Astrocyte of the spinal cord (primary cell): ENCODE measurements around the gene STAG1.
"Not testable (repeated sequence)": the region's sequence is repeated elsewhere in the genome, so short reads cannot be mapped to it uniquely, and the experiment has no call there.

Experiments used
- DNase-seq: peaks from one replicate; pipeline ENCODE4 v3.0.0; 2011; ENCODE audit warnings: low read depth, low spot score
- H3K4me3 ChIP-seq: 2 replicates; pipeline ENCODE4 v1.5.1; 2011; ENCODE audit warnings: low read depth, mild to moderate bottlenecking, low read length, moderate library complexity
- in situ Hi-C: cut with HindIII; loops from 2 replicates; pipeline ENCODE4 v1.10.0; 2017; ENCODE audit warnings: low sequenced_read_pairs
- TF ChIP-seq, protein P1 (sequence below): IDR thresholded peaks from 2 replicates; pipeline ENCODE4 v1.5.1; 2012; ENCODE audit warnings: low read depth, mild to moderate bottlenecking, low read length, inconsistent platforms

Gene STAG1

DNA sequence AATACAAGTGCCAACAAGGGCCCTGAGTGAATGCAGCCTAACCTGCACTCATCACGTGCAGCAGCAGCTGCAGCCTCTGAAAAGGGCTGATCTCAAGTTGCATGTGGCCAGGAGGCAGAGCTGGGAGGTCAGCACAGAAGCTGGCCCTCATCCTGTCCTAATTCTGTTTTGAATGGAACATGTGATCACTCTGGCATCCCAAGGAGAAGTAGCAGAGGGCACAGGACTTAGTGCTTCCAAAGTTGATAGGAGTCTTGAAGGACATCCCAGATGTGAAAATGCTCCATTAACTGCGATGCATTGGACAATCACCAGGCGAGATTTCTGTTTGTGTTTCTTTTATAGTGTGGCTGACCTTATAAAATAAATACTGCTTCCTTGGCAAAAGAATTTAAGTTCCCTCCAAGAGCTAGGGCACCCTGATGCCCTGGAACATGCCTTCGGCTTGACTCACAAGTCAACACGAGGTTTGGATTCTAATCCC is 31.6 kb upstream of the STAG1 start:
- in situ Hi-C loops, result no loop called here
- H3K4me3 ChIP-seq, result no peak overlapping the region
- TF ChIP-seq, protein P1, sequence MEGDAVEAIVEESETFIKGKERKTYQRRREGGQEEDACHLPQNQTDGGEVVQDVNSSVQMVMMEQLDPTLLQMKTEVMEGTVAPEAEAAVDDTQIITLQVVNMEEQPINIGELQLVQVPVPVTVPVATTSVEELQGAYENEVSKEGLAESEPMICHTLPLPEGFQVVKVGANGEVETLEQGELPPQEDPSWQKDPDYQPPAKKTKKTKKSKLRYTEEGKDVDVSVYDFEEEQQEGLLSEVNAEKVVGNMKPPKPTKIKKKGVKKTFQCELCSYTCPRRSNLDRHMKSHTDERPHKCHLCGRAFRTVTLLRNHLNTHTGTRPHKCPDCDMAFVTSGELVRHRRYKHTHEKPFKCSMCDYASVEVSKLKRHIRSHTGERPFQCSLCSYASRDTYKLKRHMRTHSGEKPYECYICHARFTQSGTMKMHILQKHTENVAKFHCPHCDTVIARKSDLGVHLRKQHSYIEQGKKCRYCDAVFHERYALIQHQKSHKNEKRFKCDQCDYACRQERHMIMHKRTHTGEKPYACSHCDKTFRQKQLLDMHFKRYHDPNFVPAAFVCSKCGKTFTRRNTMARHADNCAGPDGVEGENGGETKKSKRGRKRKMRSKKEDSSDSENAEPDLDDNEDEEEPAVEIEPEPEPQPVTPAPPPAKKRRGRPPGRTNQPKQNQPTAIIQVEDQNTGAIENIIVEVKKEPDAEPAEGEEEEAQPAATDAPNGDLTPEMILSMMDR, result no peak
- DNase-seq, result peak; percentile 25

- TF ChIP-seq, protein P1, result no peak
- in situ Hi-C loops, result no loop called here
These were observed 28.6 kb upstream of the STAG1 start for GRCh38 chr3:136780741-136781140.

DNA sequence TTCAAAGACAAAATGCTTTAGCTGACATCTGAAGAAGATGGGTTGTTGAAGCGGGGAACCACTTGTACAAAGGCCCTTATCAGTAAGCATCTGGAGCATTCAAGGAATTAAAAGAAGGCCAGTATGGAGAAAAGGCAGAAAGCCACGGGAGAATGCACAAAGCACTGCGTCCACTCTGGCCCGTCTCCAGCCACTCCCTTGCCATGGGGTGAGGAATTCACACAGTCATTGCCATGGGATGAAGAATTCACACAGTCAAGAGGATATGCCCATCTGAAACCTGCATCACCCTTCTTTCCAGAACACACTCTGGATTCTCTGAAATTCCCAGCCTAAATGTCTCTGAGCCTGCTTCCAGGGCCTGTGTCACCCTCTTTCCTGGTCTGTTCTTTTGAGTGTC is 26.7 kb upstream of the STAG1 start:
- TF ChIP-seq, protein P1, result no peak
- in situ Hi-C loops, result no loop called here
- H3K4me3 ChIP-seq, result no peak overlapping the region
- DNase-seq, result peak; percentile 25

More at GRCh38 chr3:136780741-136781140, 28.6 kb upstream of the STAG1 start:
- no peak overlapping the region for H3K4me3 ChIP-seq
- no peak for DNase-seq

GRCh38 chr3:136772709-136773108 is 20.5 kb upstream of the STAG1 start:
- in situ Hi-C loops, result no loop called here
- no peak for DNase-seq
- no peak overlapping the region for H3K4me3 ChIP-seq
- TF ChIP-seq, protein P1, result no peak

- H3K4me3 ChIP-seq, in situ Hi-C loops: not testable (repeated sequence)
- TF ChIP-seq, protein P1, result peak; percentile 65
- DNase-seq, result peak; percentile 33
These were observed 6.3 kb upstream of the STAG1 start for GRCh38 chr3:136758160-136759102.

- DNase-seq, result no peak
- TF ChIP-seq, protein P1, result no peak
- no peak overlapping the region for H3K4me3 ChIP-seq
- in situ Hi-C loops, result no loop called here
These were observed 3.0 kb upstream of the STAG1 start for GRCh38 chr3:136755192-136755591.
